WTC11 (cell line): ENCODE measurements around the gene SCPEP1.

Experiments
- ATF3 ChIP-seq: sonication (generic); formaldehyde crosslinking; conservative IDR thresholded peaks from 2 replicates; pipeline ENCODE4 v1.8.1; 2022; ENCODE audit warnings: mild to moderate bottlenecking, missing genetic modification reagents
- CREB1 ChIP-seq: sonication (generic); formaldehyde crosslinking; IDR thresholded peaks from 2 replicates; pipeline ENCODE4 v1.8.0; 2023; ENCODE audit warnings: mild to moderate bottlenecking, missing genetic modification reagents
- CTCF ChIP-seq: fragments of 200-600 bp; IDR thresholded peaks from 2 replicates; pipeline ENCODE4 v1.8.0; 2022; ENCODE audit warnings: antibody characterized with exemption
- ELF4 ChIP-seq: sonication (generic); formaldehyde crosslinking; IDR thresholded peaks from 2 replicates; pipeline ENCODE4 v1.8.1; 2022; ENCODE audit warnings: low read depth, mild to moderate bottlenecking, moderate library complexity, missing genetic modification reagents
- FOXK1 ChIP-seq: sonication (generic); formaldehyde crosslinking; IDR thresholded peaks from 2 replicates; pipeline ENCODE4 v1.8.0; 2022; ENCODE audit warnings: mild to moderate bottlenecking, moderate library complexity, missing genetic modification reagents
- GABPB1 ChIP-seq: sonication (generic); formaldehyde crosslinking; IDR thresholded peaks from 2 replicates; pipeline ENCODE4 v1.8.1; 2023; ENCODE audit warnings: mild to moderate bottlenecking, missing genetic modification reagents
- IRF2 ChIP-seq: sonication (generic); formaldehyde crosslinking; IDR thresholded peaks from 2 replicates; pipeline ENCODE4 v1.8.0; 2022; ENCODE audit warnings: low read depth, missing genetic modification reagents, borderline replicate concordance
- NFYB ChIP-seq: sonication (generic); formaldehyde crosslinking; conservative IDR thresholded peaks from 2 replicates; pipeline ENCODE4 v1.8.0; 2022; ENCODE audit warnings: low read depth, missing genetic modification reagents
- NR1H2 ChIP-seq: sonication (generic); formaldehyde crosslinking; IDR thresholded peaks from 2 replicates; pipeline ENCODE4 v1.9.0; 2021; ENCODE audit warnings: mild to moderate bottlenecking, moderate library complexity, missing genetic modification reagents

- TF ChIP-seq CREB1 (CRISPR knock-in tag) (no peak), GABPB1 (CRISPR knock-in tag) (no peak), ATF3 (no peak), IRF2 (CRISPR knock-in tag) (no peak), NFYB (CRISPR knock-in tag) (no peak), ELF4 (no peak), CTCF (no peak), FOXK1 (CRISPR knock-in tag) (no peak), NR1H2 (CRISPR knock-in tag) (no peak)
These were observed 43.5 kb downstream of the SCPEP1 start for GRCh38 chr17:57021226-57021940.
